CD4-positive, alpha-beta T cell treated with Interleukin-10 for 1 hour (primary cell): ENCODE results near the gene SBF2.
"Not testable (repeated sequence)": the region's sequence is repeated elsewhere in the genome, so short reads cannot be mapped to it uniquely, and the experiment has no call there.

Experiments
- DNase-seq: peaks from one replicate; pipeline ENCODE4 v3.0.0-alpha.2; 2020

SBF2 gene

GRCh38 chr11:10109806-10110205 lies 184.2 kb downstream of the SBF2 start:
- no peak for DNase-seq

GRCh38 chr11:10108915-10109680 lies 184.9 kb downstream of the SBF2 start:
- DNase-seq, result no peak

- no peak for DNase-seq
Measured at GRCh38 chr11:10107497-10107896, 186.5 kb downstream of the SBF2 start.

GRCh38 chr11:10097615-10098014 lies 196.4 kb downstream of the SBF2 start:
- no peak for DNase-seq

- DNase-seq, result no peak
Measured at GRCh38 chr11:10096987-10097386, 197.0 kb downstream of the SBF2 start.

GRCh38 chr11:10095412-10096208 lies 198.4 kb downstream of the SBF2 start:
- no peak for DNase-seq

- no peak for DNase-seq
Measured at GRCh38 chr11:10092426-10092825, 201.6 kb downstream of the SBF2 start.

- no peak for DNase-seq
Measured at GRCh38 chr11:10091314-10092045, 202.5 kb downstream of the SBF2 start.

GRCh38 chr11:10087923-10088225 lies 206.1 kb downstream of the SBF2 start:
- DNase-seq, result not testable (repeated sequence)

- no peak for DNase-seq
Measured at GRCh38 chr11:10087186-10087922, 206.7 kb downstream of the SBF2 start.

GRCh38 chr11:10080138-10080537 lies 213.9 kb downstream of the SBF2 start:
- DNase-seq, result no peak

GRCh38 chr11:10076458-10077141 lies 217.4 kb downstream of the SBF2 start:
- DNase-seq, result peak; percentile 28

- no peak for DNase-seq
Measured at GRCh38 chr11:10075141-10075540, 218.9 kb downstream of the SBF2 start.

GRCh38 chr11:10072841-10073240 lies 221.2 kb downstream of the SBF2 start:
- DNase-seq, result no peak

- no peak for DNase-seq
Measured at GRCh38 chr11:10072142-10072541, 221.9 kb downstream of the SBF2 start.

GRCh38 chr11:10067629-10068300 lies 226.3 kb downstream of the SBF2 start:
- no peak for DNase-seq

- no peak for DNase-seq
Measured at GRCh38 chr11:10066441-10066840, 227.6 kb downstream of the SBF2 start.

GRCh38 chr11:10064828-10065227 lies 229.2 kb downstream of the SBF2 start:
- no peak for DNase-seq

GRCh38 chr11:10058356-10058755 lies 235.7 kb downstream of the SBF2 start:
- DNase-seq, result no peak

GRCh38 chr11:10051868-10052586 lies 242.0 kb downstream of the SBF2 start:
- no peak for DNase-seq

- DNase-seq, result no peak
Measured at GRCh38 chr11:10050561-10050960, 243.5 kb downstream of the SBF2 start.
